Caco-2 (cell line): ENCODE measurements around the gene ERBB4. TPM values are rescaled to one million over a fixed set of nuclear protein-coding genes. Genes with fewer than 3 reads are reported as not detected.
"Not testable (repeated sequence)": the region's sequence is repeated elsewhere in the genome, so short reads cannot be mapped to it uniquely, and the experiment has no call there.

Experiments used
- BruUV-seq: library from RNA; stranded (reverse); fragments of 400-500 nt; replicated peaks from 2 replicates; lab custom pipeline; 2021; lab: Mats Ljungman, UMichigan
- CTCF ChIA-PET: fragments of 300-600 bp; sonication (Branson Sonifier 250); formaldehyde crosslinking; loops from one replicate; lab custom pipeline; 2022; ENCODE audit warnings: antibody characterized with exemption; lab: Charles Lee
- POLR2A ChIA-PET: fragments of 300-600 bp; sonication (Branson Sonifier 250); formaldehyde crosslinking; loops from one replicate; lab custom pipeline; 2022; ENCODE audit warnings: antibody characterized with exemption; lab: Charles Lee
- DNase-seq, 2 experiments: peaks; one replicate each; pipeline versions ENCODE4 v3.0.0 to v3.0.0-alpha.2; 2020 to 2022
- H3K27me3 ChIP-seq: replicated peaks from 2 replicates; pipeline ENCODE4 v1.6.0; 2011; ENCODE audit warnings: low read length; ENCODE audit not compliant: control insufficient read depth, insufficient read depth
- H3K36me3 ChIP-seq: 2 replicates; pipeline ENCODE4 v1.5.1; 2011; ENCODE audit warnings: low read length; ENCODE audit not compliant: control insufficient read depth, insufficient read depth
- H3K4me1 ChIP-seq: fragments of 250-450 bp; sonication (Bioruptor Pico); 2 replicates; pipeline ENCODE4 v1.5.1; 2020; ENCODE audit warnings: mild to moderate bottlenecking
- H3K4me3 ChIP-seq: 2 replicates; pipeline ENCODE4 v1.5.1; 2011; ENCODE audit warnings: low read depth, mild to moderate bottlenecking, control low read depth, low read length
- H3K9me3 ChIP-seq: fragments of 250-450 bp; sonication (Bioruptor Pico); 2 replicates; pipeline ENCODE4 v1.5.1; 2020; ENCODE audit warnings: mild to moderate bottlenecking, moderate library complexity
- H3K27ac Mint-ChIP-seq: one replicate; pipeline ENCODE4 v1.8.0; 2022; ENCODE audit warnings: mixed read lengths; ENCODE audit not compliant: unreplicated experiment
- H3K27me3 Mint-ChIP-seq: one replicate; pipeline ENCODE4 v1.8.0; 2022; ENCODE audit warnings: mixed read lengths; ENCODE audit not compliant: insufficient read depth, unreplicated experiment
- H3K36me3 Mint-ChIP-seq: one replicate; pipeline ENCODE4 v1.8.0; 2022; ENCODE audit warnings: mild to moderate bottlenecking, mixed read lengths; ENCODE audit not compliant: insufficient read depth, unreplicated experiment
- H3K4me1 Mint-ChIP-seq: one replicate; pipeline ENCODE4 v1.8.0; 2022; ENCODE audit warnings: low read depth, mixed read lengths; ENCODE audit not compliant: unreplicated experiment
- H3K4me3 Mint-ChIP-seq: one replicate; pipeline ENCODE4 v1.8.0; 2022; ENCODE audit warnings: mild to moderate bottlenecking, moderate library complexity, mixed read lengths; ENCODE audit not compliant: unreplicated experiment
- H3K9me3 Mint-ChIP-seq: one replicate; pipeline ENCODE4 v1.8.0; 2022; ENCODE audit warnings: mixed read lengths; ENCODE audit not compliant: unreplicated experiment
- CTCF ChIP-seq, 2 experiments: fragments of 200-600 bp in 1 of 2; IDR thresholded peaks; 1 replicate in 1 of 2; 2 replicates in 1 of 2; pipeline versions ENCODE4 v1.5.1 to v1.8.0; 2011 to 2022; ENCODE audit warnings: antibody characterized with exemption in 1 of 2, control low read depth in 1 of 2, inconsistent platforms in 1 of 2, low read depth in 1 of 2, low read length in 1 of 2, mild to moderate bottlenecking in 1 of 2, moderate library complexity in 1 of 2; ENCODE audit not compliant: insufficient read depth in 1 of 2, severe bottlenecking in 1 of 2, unreplicated experiment in 1 of 2
- intact Hi-C: fragments of 100-400 bp; cut with micrococcal nuclease; formaldehyde crosslinking; loops from one replicate; pipeline ENCODE4 v1.10.0; 2022; ENCODE audit not compliant: unreplicated experiment
- total RNA-seq: library from RNA; stranded (reverse); gene quantifications from 2 replicates; pipeline ENCODE4 v1.2.3, GENCODE V29; 2022

The ERBB4 gene
- total RNA-seq, 1 experiment from 2014 or later, result not detected

- no peaks in the 10 kb centered on the region for H3K4me1 ChIP-seq
- H3K4me3 ChIP-seq, result no peak overlapping the region
- Mint-ChIP-seq H3K4me3 (no peak overlapping the region), H3K27ac (no peak overlapping the region), H3K4me1 (no peaks in the 10 kb centered on the region), H3K27me3 (peaks cover 5% of the 10 kb centered on the region), H3K9me3 (no peaks in the 10 kb centered on the region), H3K36me3 (no peaks in the 10 kb centered on the region)
- no TSS peak for BruUV-seq
- ChIA-PET POLR2A (no interaction called here), CTCF (no interaction called here)
- H3K36me3 ChIP-seq, result no peaks in the 10 kb centered on the region
- no peaks in the 10 kb centered on the region for H3K9me3 ChIP-seq
- no peak for DNase-seq
- no peak for TF ChIP-seq CTCF (IDR thresholded peaks at IDR 0.05; ENCODE audit: insufficient read depth in 1 of 2, low read depth in 1 of 2, low read length in 1 of 2, severe bottlenecking in 1 of 2, unreplicated experiment in 1 of 2)
- intact Hi-C loops, result no loop called here
- H3K27me3 ChIP-seq, result no peaks in the 10 kb centered on the region
These were observed 61.0 kb downstream of the ERBB4 start for GRCh38 chr2:212477571-212477970.

- H3K9me3 ChIP-seq, result no peaks in the 10 kb centered on the region
- Mint-ChIP-seq H3K4me3 (no peak overlapping the region), H3K36me3 (no peaks in the 10 kb centered on the region), H3K27me3 (no peaks in the 10 kb centered on the region), H3K4me1 (no peaks in the 10 kb centered on the region), H3K27ac (no peak overlapping the region), H3K9me3 (no peaks in the 10 kb centered on the region)
- BruUV-seq, result no TSS peak
- no peaks in the 10 kb centered on the region for H3K36me3 ChIP-seq
- CTCF ChIA-PET, result no interaction called here
- H3K4me3 ChIP-seq, result no peak overlapping the region
- no peak for DNase-seq
- intact Hi-C loops, result no loop called here
- H3K4me1 ChIP-seq, result no peaks in the 10 kb centered on the region
- TF ChIP-seq CTCF (IDR thresholded peaks at IDR 0.05; ENCODE audit: insufficient read depth in 1 of 2, low read depth in 1 of 2, low read length in 1 of 2, severe bottlenecking in 1 of 2, unreplicated experiment in 1 of 2), result no peak
- H3K27me3 ChIP-seq, result no peaks in the 10 kb centered on the region
- POLR2A ChIA-PET, result no interaction called here
These were observed 65.4 kb downstream of the ERBB4 start for GRCh38 chr2:212473211-212473610.

- H3K36me3 Mint-ChIP-seq, intact Hi-C loops, H3K4me1 Mint-ChIP-seq, BruUV-seq, H3K4me1 ChIP-seq, H3K9me3 ChIP-seq, H3K4me3 Mint-ChIP-seq, H3K27me3 Mint-ChIP-seq, H3K36me3 ChIP-seq, POLR2A ChIA-PET, H3K4me3 ChIP-seq, H3K27me3 ChIP-seq, DNase-seq, CTCF ChIA-PET, H3K9me3 Mint-ChIP-seq, H3K27ac Mint-ChIP-seq: not testable (repeated sequence)
These were observed 71.1 kb downstream of the ERBB4 start for GRCh38 chr2:212467551-212467950.

GRCh38 chr2:212465456-212465855, 73.1 kb downstream of the ERBB4 start:
- Mint-ChIP-seq H3K27ac (no peak overlapping the region), H3K9me3 (peaks cover 17% of the 10 kb centered on the region), H3K36me3 (no peaks in the 10 kb centered on the region), H3K4me1 (no peaks in the 10 kb centered on the region), H3K27me3 (no peaks in the 10 kb centered on the region), H3K4me3 (no peak overlapping the region)
- Histone ChIP-seq H3K9me3 (no peaks in the 10 kb centered on the region), H3K4me3 (no peak overlapping the region), H3K4me1 (no peaks in the 10 kb centered on the region), H3K27me3 (no peaks in the 10 kb centered on the region), H3K36me3 (no peaks in the 10 kb centered on the region)
- TF ChIP-seq CTCF (IDR thresholded peaks at IDR 0.05; ENCODE audit: insufficient read depth in 1 of 2, low read depth in 1 of 2, low read length in 1 of 2, severe bottlenecking in 1 of 2, unreplicated experiment in 1 of 2), result no peak
- ChIA-PET CTCF (no interaction called here), POLR2A (no interaction called here)
- BruUV-seq, result no TSS peak
- intact Hi-C loops, result no loop called here
- DNase-seq, result no peak

GRCh38 chr2:212461708-212462107, 76.9 kb downstream of the ERBB4 start:
- H3K4me3 ChIP-seq, DNase-seq, H3K4me1 ChIP-seq, H3K36me3 Mint-ChIP-seq, H3K9me3 ChIP-seq, H3K4me1 Mint-ChIP-seq, H3K27me3 Mint-ChIP-seq, H3K4me3 Mint-ChIP-seq, H3K36me3 ChIP-seq, CTCF ChIA-PET, POLR2A ChIA-PET, H3K27ac Mint-ChIP-seq, H3K27me3 ChIP-seq, intact Hi-C loops, BruUV-seq: not testable (repeated sequence)
- H3K9me3 Mint-ChIP-seq, result peaks cover 25% of the 10 kb centered on the region
